Hepatocyte (in vitro differentiated cells): ENCODE data around the gene USP49. TPM values are rescaled to one million over a fixed set of nuclear protein-coding genes. Genes with fewer than 3 reads are reported as not detected.

Source experiments
- DNase-seq: peaks from one replicate; pipeline ENCODE4 v3.0.0-alpha.2; 2016; ENCODE audit warnings: low spot score
- H2AFZ ChIP-seq: fragments of 200-600 bp; sonication (generic); 2 replicates; pipeline ENCODE4 v1.6.0; 2016; ENCODE audit warnings: antibody characterized with exemption, mild to moderate bottlenecking
- H3K27ac ChIP-seq: fragments of 200-600 bp; sonication (generic); 2 replicates; pipeline ENCODE4 v1.5.1; 2016; ENCODE audit warnings: mild to moderate bottlenecking
- H3K27me3 ChIP-seq: fragments of 200-600 bp; sonication (generic); 2 replicates; pipeline ENCODE4 v1.6.1; 2016
- H3K36me3 ChIP-seq: fragments of 200-600 bp; sonication (generic); replicated peaks from 2 replicates; pipeline ENCODE4 v1.5.1; 2016; ENCODE audit warnings: low read depth; ENCODE audit not compliant: insufficient read depth
- H3K4me1 ChIP-seq: fragments of 200-600 bp; sonication (generic); 2 replicates; pipeline ENCODE4 v1.5.1; 2016; ENCODE audit warnings: mild to moderate bottlenecking, moderate library complexity; ENCODE audit not compliant: insufficient read depth
- H3K4me2 ChIP-seq: fragments of 200-600 bp; sonication (generic); 2 replicates; pipeline ENCODE4 v1.6.0; 2016
- H3K4me3 ChIP-seq: fragments of 200-600 bp; sonication (generic); 2 replicates; pipeline ENCODE4 v1.5.1; 2016; ENCODE audit warnings: mild to moderate bottlenecking
- H3K79me2 ChIP-seq: fragments of 200-600 bp; sonication (generic); 2 replicates; pipeline ENCODE4 v1.6.0; 2017; ENCODE audit warnings: mild to moderate bottlenecking
- H3K9me2 ChIP-seq: fragments of 200-600 bp; sonication (generic); replicated peaks from 2 replicates; pipeline ENCODE4 v1.6.0; 2017; ENCODE audit warnings: mild to moderate bottlenecking; ENCODE audit not compliant: insufficient read depth
- H3K9me3 ChIP-seq: fragments of 200-600 bp; sonication (generic); 2 replicates; pipeline ENCODE4 v1.5.1; 2016; ENCODE audit warnings: low read depth, mild to moderate bottlenecking
- H4K20me1 ChIP-seq: fragments of 200-600 bp; sonication (generic); 2 replicates; pipeline ENCODE4 v1.6.0; 2016; ENCODE audit warnings: mild to moderate bottlenecking; ENCODE audit not compliant: insufficient read depth, poor library complexity, severe bottlenecking
- EZH2 ChIP-seq: fragments of 200-600 bp; sonication (generic); IDR thresholded peaks from 2 replicates; pipeline ENCODE4 v1.6.1; 2016; ENCODE audit warnings: antibody characterized with exemption, mild to moderate bottlenecking, borderline replicate concordance
- EZH2phosphoT487 ChIP-seq: fragments of 200-600 bp; sonication (generic); IDR thresholded peaks from one replicate; pipeline ENCODE4 v1.6.1; 2018; ENCODE audit warnings: antibody characterized with exemption, mild to moderate bottlenecking, low read depth, moderate library complexity; ENCODE audit not compliant: unreplicated experiment, severe bottlenecking
- WGBS: methylation state at CpG from one replicate; pipeline ENCODE4 v1.1.6; 2016; ENCODE audit warnings: low lambda C conversion rate; ENCODE audit errors: missing lambda C conversion rate; 5-methylcytosine and 5-hydroxymethylcytosine counted together
- polyA plus RNA-seq: library from polyadenylated mRNA; unstranded; fragments of >200 nt; fragmentation: Nextera tagmentation; extraction: Ambion mirVana; gene quantifications from 2 replicates; pipeline ENCODE4 v1.2.1, GENCODE V29; 2016
- total RNA-seq: library from RNA; depleted of rRNA; stranded (reverse); fragments of >200 nt; gene quantifications from 2 replicates; pipeline ENCODE4 v1.2.3, GENCODE V29; 2014
- TF ChIP-seq, protein P1 (sequence below): fragments of 200-600 bp; sonication (generic); IDR thresholded peaks from 2 replicates; pipeline ENCODE4 v1.5.1; 2016; ENCODE audit warnings: antibody characterized with exemption, mild to moderate bottlenecking; ENCODE audit not compliant: poor library complexity

Gene USP49
- total and polyA plus RNA-seq, 2 experiments from 2014 or later = 1.0 to 2.4 TPM

DNA sequence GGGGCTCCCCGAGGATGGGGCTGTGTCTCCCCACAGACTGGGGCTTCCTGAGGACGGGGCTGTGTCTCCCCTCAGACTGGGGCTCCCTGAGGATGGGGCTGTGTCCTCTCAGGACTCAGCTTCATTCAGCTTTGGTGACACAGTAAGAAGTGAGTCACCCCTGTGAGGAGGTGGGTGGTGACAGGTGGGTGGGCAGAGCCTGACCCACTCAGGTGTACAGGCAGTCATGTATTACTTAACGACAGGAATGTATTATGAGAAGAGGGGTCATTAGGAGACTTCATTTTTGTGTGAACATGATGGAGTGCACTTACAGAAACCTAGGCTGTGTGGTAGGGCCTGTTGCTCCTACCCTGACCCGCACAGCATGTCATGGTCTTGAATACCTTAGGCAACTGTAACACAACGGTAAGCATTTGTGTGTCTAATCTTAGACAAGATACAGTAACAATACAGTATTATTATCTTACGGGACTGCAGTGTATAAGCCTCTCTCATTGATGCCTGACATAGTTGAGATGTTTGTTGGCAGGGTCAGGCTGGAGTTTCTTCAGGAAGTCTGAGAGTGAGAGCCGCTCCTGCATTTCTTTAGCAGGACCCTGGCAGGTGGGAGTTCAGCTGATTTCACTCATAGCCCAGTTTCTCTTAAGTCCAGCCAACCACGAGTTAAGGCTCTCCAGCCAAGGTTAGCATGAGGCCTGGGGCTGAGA, 137.1 kb downstream of the USP49 start:
- Histone ChIP-seq H3K4me3 (no peak overlapping the region), H2AFZ (no peak overlapping the region), H3K36me3 (no peaks in the 10 kb centered on the region), H3K4me1 (no peaks in the 10 kb centered on the region), H4K20me1 (no peaks in the 10 kb centered on the region), H3K9me2 (no peaks in the 10 kb centered on the region), H3K27me3 (no peaks in the 10 kb centered on the region), H3K79me2 (no peaks in the 10 kb centered on the region), H3K27ac (no peak overlapping the region), H3K9me3 (no peaks in the 10 kb centered on the region), H3K4me2 (no peak overlapping the region)
- no peak for DNase-seq
- no peak for TF ChIP-seq EZH2phosphoT487
- no peak for TF ChIP-seq EZH2
- TF ChIP-seq, protein P1, sequence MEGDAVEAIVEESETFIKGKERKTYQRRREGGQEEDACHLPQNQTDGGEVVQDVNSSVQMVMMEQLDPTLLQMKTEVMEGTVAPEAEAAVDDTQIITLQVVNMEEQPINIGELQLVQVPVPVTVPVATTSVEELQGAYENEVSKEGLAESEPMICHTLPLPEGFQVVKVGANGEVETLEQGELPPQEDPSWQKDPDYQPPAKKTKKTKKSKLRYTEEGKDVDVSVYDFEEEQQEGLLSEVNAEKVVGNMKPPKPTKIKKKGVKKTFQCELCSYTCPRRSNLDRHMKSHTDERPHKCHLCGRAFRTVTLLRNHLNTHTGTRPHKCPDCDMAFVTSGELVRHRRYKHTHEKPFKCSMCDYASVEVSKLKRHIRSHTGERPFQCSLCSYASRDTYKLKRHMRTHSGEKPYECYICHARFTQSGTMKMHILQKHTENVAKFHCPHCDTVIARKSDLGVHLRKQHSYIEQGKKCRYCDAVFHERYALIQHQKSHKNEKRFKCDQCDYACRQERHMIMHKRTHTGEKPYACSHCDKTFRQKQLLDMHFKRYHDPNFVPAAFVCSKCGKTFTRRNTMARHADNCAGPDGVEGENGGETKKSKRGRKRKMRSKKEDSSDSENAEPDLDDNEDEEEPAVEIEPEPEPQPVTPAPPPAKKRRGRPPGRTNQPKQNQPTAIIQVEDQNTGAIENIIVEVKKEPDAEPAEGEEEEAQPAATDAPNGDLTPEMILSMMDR = no peak
- whole genome bisulfite sequencing = 67% methylated on average over 8 of the region's 8 CpGs

DNA sequence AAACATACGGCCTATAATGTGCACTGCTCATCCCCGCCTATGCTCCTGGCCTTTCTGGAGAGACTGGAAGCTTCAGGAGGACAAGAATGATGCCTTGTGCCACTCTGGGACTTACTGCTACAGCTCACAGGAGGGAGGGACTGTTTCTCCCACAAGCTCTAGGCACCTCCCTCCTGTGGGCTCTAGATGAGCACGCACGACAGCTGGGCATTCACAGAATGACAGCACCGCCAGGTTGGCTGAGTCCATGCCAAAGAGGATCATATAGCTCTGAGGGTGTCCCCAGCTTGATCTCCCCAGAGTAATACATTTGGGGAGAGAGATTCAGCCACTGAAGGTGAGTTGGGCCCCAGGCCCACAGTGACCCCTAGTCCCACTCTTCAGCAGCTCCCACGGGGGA, 137.9 kb downstream of the USP49 start:
- H3K9me3 ChIP-seq = no peaks in the 10 kb centered on the region
- DNase-seq = no peak
- H3K4me1 ChIP-seq = no peaks in the 10 kb centered on the region

DNA sequence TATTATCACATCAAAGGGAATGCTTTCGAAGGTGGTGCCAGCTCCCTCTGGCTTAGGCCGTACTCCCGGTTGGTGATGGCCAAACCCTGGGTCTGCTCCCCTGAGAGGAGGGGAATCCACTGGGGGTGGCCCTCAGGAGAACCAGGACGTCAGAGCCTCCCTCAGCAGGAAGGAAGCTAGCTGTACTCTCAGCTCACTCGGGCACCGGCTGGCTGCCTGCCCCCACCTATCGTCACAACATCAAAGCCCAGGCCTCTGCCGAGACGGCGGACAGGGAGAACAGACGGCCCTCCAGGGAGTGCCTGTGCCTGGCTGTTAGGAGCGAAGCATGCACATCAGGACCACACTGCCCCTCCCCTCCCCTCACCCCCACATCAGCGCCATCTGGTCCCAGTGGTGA, 138.8 kb downstream of the USP49 start:
- no peak for DNase-seq
- 72% methylated on average over 13 of the region's 13 CpGs for WGBS
- H3K36me3 ChIP-seq = no peaks in the 10 kb centered on the region
- no peaks in the 10 kb centered on the region for H3K27me3 ChIP-seq
- H3K9me2 ChIP-seq = no peaks in the 10 kb centered on the region
- H3K4me2 ChIP-seq = no peak overlapping the region
- no peak for TF ChIP-seq EZH2phosphoT487
- TF ChIP-seq EZH2 = no peak
- TF ChIP-seq, protein P1 = no peak
- no peak overlapping the region for H2AFZ ChIP-seq
- no peaks in the 10 kb centered on the region for H3K79me2 ChIP-seq
- H3K9me3 ChIP-seq = no peaks in the 10 kb centered on the region
- H3K4me1 ChIP-seq = no peaks in the 10 kb centered on the region
- no peak overlapping the region for H3K4me3 ChIP-seq
- no peak overlapping the region for H3K27ac ChIP-seq
- H4K20me1 ChIP-seq = no peaks in the 10 kb centered on the region

More for the DNA sequence above, 137.9 kb downstream of the USP49 start:
- Histone ChIP-seq H3K27me3 (no peaks in the 10 kb centered on the region), H3K27ac (no peak overlapping the region), H3K36me3 (no peaks in the 10 kb centered on the region), H3K4me2 (no peak overlapping the region), H3K4me3 (no peak overlapping the region), H3K9me2 (no peaks in the 10 kb centered on the region), H3K79me2 (no peaks in the 10 kb centered on the region), H4K20me1 (no peaks in the 10 kb centered on the region), H2AFZ (no peak overlapping the region)
- 94% methylated on average over 6 of the region's 6 CpGs for WGBS
- TF ChIP-seq, protein P1 = no peak
- TF ChIP-seq EZH2 = no peak
- TF ChIP-seq EZH2phosphoT487 = no peak
